SK-N-SH (cell line): ENCODE data around the gene ETDC. TPM values are rescaled to one million over a fixed set of nuclear protein-coding genes. Genes with fewer than 3 reads are reported as not detected.
"Not testable (repeated sequence)": the region's sequence is repeated elsewhere in the genome, so short reads cannot be mapped to it uniquely, and the experiment has no call there.

Experiments
- CTCF ChIA-PET: fragments of 300-600, 350-600 bp; formaldehyde crosslinking; extraction: SDS; loops from one replicate; lab custom pipeline; 2021; lab: Yijun Ruan, JAX
- POLR2A ChIA-PET: fragments of 350-600 bp; sonication (Branson Sonifier 250); formaldehyde crosslinking; extraction: SDS; loops from one replicate; lab custom pipeline; 2020; ENCODE audit warnings: antibody characterized with exemption, inconsistent platforms; lab: Yijun Ruan, JAX
- DNase-seq: peaks from one replicate; pipeline ENCODE4 v3.0.0; 2012
- H2AFZ ChIP-seq: fragments of 200-600 bp; sonication (generic); 2 replicates; pipeline ENCODE4 v1.8.1; 2016; ENCODE audit warnings: antibody characterized with exemption, mild to moderate bottlenecking, low read depth
- H3F3A ChIP-seq: fragments of 200-600 bp; sonication (generic); replicated peaks from 2 replicates; pipeline ENCODE3; 2016; ENCODE audit warnings: antibody characterized with exemption, mild to moderate bottlenecking; ENCODE audit not compliant: insufficient read depth
- H3K27ac ChIP-seq, 2 experiments: fragments of 200-500 bp in 1 of 2; fragments of 200-600 bp in 1 of 2; sonication (Bioruptor generic) in 1 of 2; sonication (generic), shearing (Covaris generic) in 1 of 2; 2 replicates each; pipeline versions ENCODE4 v1.5.1 to v1.6.1; 2014 to 2016; ENCODE audit warnings: low read depth in 2 of 2, inconsistent platforms in 1 of 2, low read length in 1 of 2, mild to moderate bottlenecking in 1 of 2, mixed read lengths in 1 of 2
- H3K27me3 ChIP-seq: fragments of 200-600 bp; sonication (generic), shearing (Covaris generic); 2 replicates; pipeline ENCODE4 v1.6.1; 2016; ENCODE audit warnings: mixed run types; ENCODE audit not compliant: insufficient read depth
- H3K36me3 ChIP-seq, 2 experiments: fragments of 200-500 bp in 1 of 2; fragments of 200-600 bp in 1 of 2; sonication (Bioruptor generic) in 1 of 2; sonication (generic) in 1 of 2; replicated peaks in 1 of 2; 2 replicates each; pipeline versions ENCODE3 to v1.5.1; 2014 to 2016; ENCODE audit warnings: low read length in 1 of 2, mild to moderate bottlenecking in 1 of 2; ENCODE audit not compliant: insufficient read depth in 2 of 2, control insufficient read depth in 1 of 2
- H3K4me1 ChIP-seq, 2 experiments: fragments of 200-500 bp in 1 of 2; fragments of 200-600 bp in 1 of 2; sonication (Bioruptor generic) in 1 of 2; sonication (generic), shearing (Covaris generic) in 1 of 2; 2 replicates each; pipeline versions ENCODE4 v1.5.1 to v1.6.1; 2014 to 2016; ENCODE audit warnings: low read depth in 1 of 2, low read length in 1 of 2, mixed run types in 1 of 2; ENCODE audit not compliant: insufficient read depth in 2 of 2, control insufficient read depth in 1 of 2
- H3K4me2 ChIP-seq: fragments of 200-600 bp; sonication (generic), shearing (Covaris generic); 2 replicates; pipeline ENCODE4 v1.6.1; 2017; ENCODE audit warnings: mixed run types
- H3K4me3 ChIP-seq, 2 experiments: fragments of 200-500 bp in 1 of 2; fragments of 200-600 bp in 1 of 2; sonication (Bioruptor generic) in 1 of 2; sonication (generic), shearing (Covaris generic) in 1 of 2; 2 replicates each; pipeline versions ENCODE4 v1.5.1 to v1.8.1; 2014 to 2016; ENCODE audit warnings: low read depth in 2 of 2, inconsistent platforms in 1 of 2, low read length in 1 of 2, mild to moderate bottlenecking in 1 of 2, mixed read lengths in 1 of 2, moderate library complexity in 1 of 2
- H3K79me2 ChIP-seq: fragments of 200-600 bp; sonication (generic); 2 replicates; pipeline ENCODE4 v1.8.1; 2017; ENCODE audit warnings: mild to moderate bottlenecking; ENCODE audit not compliant: insufficient read depth
- H3K9ac ChIP-seq: fragments of 200-600 bp; sonication (generic); 2 replicates; pipeline ENCODE4 v1.6.1; 2017; ENCODE audit warnings: mixed run types
- H3K9me2 ChIP-seq: fragments of 200-600 bp; sonication (generic); 2 replicates; pipeline ENCODE4 v1.6.1; 2017; ENCODE audit warnings: mixed run types
- H3K9me3 ChIP-seq: fragments of 200-600 bp; sonication (generic); 2 replicates; pipeline ENCODE4 v1.6.1; 2017; ENCODE audit warnings: mixed run types, mild to moderate bottlenecking, moderate library complexity
- H4K20me1 ChIP-seq: fragments of 200-600 bp; sonication (generic); 2 replicates; pipeline ENCODE4 v1.6.1; 2017; ENCODE audit warnings: mild to moderate bottlenecking, mixed run types; ENCODE audit not compliant: insufficient read depth
- EZH2phosphoT487 ChIP-seq: fragments of 200-600 bp; sonication (generic); IDR thresholded peaks from 2 replicates; pipeline ENCODE4 v1.6.1; 2017; ENCODE audit warnings: low read depth, mixed run types, mild to moderate bottlenecking, antibody characterized with exemption, moderate library complexity, borderline replicate concordance
- FOSL2 ChIP-seq: IDR thresholded peaks from 2 replicates; pipeline ENCODE4 v1.4.0; 2012; ENCODE audit warnings: low read depth, mild to moderate bottlenecking, moderate library complexity, borderline replicate concordance
- FOXJ3 ChIP-seq: sonication (generic); formaldehyde crosslinking; IDR thresholded peaks from 2 replicates; pipeline ENCODE4 v1.5.1; 2020; ENCODE audit warnings: mild to moderate bottlenecking, missing genetic modification reagents
- JUND ChIP-seq: IDR thresholded peaks from 2 replicates; pipeline ENCODE4 v1.4.0; 2012
- MEF2A ChIP-seq: IDR thresholded peaks from 2 replicates; pipeline ENCODE4 v1.4.0; 2012; ENCODE audit warnings: low read depth, borderline replicate concordance
- MXI1 ChIP-seq: IDR thresholded peaks from 2 replicates; pipeline ENCODE4 v1.6.1; 2012; ENCODE audit warnings: mild to moderate bottlenecking, low read depth, low read length, improper control_type of control experiment
- NRF1 ChIP-seq: IDR thresholded peaks from 2 replicates; pipeline ENCODE4 v1.6.1; 2012; ENCODE audit warnings: low read depth, mild to moderate bottlenecking, low read length
- RAD21 ChIP-seq: IDR thresholded peaks from 2 replicates; pipeline ENCODE4 v1.6.1; 2012; ENCODE audit warnings: mild to moderate bottlenecking, low read length
- RCOR1 ChIP-seq: fragments of 150-350 bp; IDR thresholded peaks from 2 replicates; pipeline ENCODE4 v1.6.1; 2017; ENCODE audit warnings: antibody characterized with exemption, low read length
- RFX5 ChIP-seq: IDR thresholded peaks from 2 replicates; pipeline ENCODE4 v1.6.1; 2012; ENCODE audit warnings: mild to moderate bottlenecking, improper control_type of control experiment, low read length
- RXRA ChIP-seq: IDR thresholded peaks from 2 replicates; pipeline ENCODE4 v1.4.0; 2012; ENCODE audit warnings: low read depth, mild to moderate bottlenecking, borderline replicate concordance
- TAF1 ChIP-seq: IDR thresholded peaks from 2 replicates; pipeline ENCODE4 v1.6.1; 2012; ENCODE audit warnings: low read depth, mild to moderate bottlenecking, low read length, moderate library complexity, borderline replicate concordance
- TEAD4 ChIP-seq: IDR thresholded peaks from 2 replicates; pipeline ENCODE4 v1.4.0; 2012; ENCODE audit warnings: mild to moderate bottlenecking, borderline replicate concordance; ENCODE audit not compliant: insufficient read depth
- YY1 ChIP-seq: IDR thresholded peaks from 2 replicates; pipeline ENCODE4 v1.4.0; 2012; ENCODE audit warnings: low read depth, mild to moderate bottlenecking
- WGBS: methylation state at CpG from one replicate; pipeline ENCODE4 v1.1.6; 2017; ENCODE audit warnings: low lambda C conversion rate; 5-methylcytosine and 5-hydroxymethylcytosine counted together
- polyA plus RNA-seq, 3 experiments: library from polyadenylated mRNA; depleted of rRNA; stranded (reverse); fragments of >200 nt; gene quantifications; 2 replicates each; pipeline ENCODE4 v1.2.3, GENCODE V29; 2012
- TF ChIP-seq, protein P1 (sequence below): IDR thresholded peaks from 2 replicates; pipeline ENCODE4 v1.6.1; 2012; ENCODE audit warnings: mild to moderate bottlenecking, low read depth, low read length, moderate library complexity
- TF ChIP-seq, protein P2 (sequence below): fragments of 200-600 bp; sonication (generic); IDR thresholded peaks from 2 replicates; pipeline ENCODE4 v1.6.1; 2017; ENCODE audit warnings: antibody characterized with exemption, mild to moderate bottlenecking, moderate library complexity

Gene ETDC
- polyA plus RNA-seq (2012; rRNA removed), result not detected in 2 replicates
- not detected in 2 replicates for polyA plus RNA-seq (2012; cell fraction: cytosol; rRNA removed)
- not detected in 2 replicates for polyA plus RNA-seq (2012; cell fraction: nucleus; rRNA removed)

DNA sequence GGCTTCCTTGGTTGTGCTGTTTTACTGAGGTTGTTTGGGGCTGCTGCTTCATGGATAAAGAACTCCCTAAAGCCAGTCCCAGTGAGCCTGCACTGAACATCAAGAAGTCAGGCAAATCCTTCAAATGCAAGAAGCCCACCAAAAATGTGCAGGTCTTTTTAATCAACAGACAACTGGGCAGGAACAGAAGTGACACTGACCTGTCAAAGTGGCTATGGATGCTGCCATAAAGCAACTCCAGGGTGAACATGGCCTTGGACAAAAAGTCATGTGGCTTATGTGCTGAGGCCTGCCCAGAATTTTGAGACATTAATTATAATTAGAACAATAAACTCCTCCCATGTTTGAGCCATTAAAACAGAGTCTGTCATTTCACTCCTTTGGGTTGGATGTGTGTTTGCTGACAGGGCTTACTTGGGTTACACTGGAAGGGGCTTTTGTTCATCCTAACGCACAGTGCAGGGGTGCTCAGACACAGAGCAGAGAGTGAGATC lies at the start of gene ETDC:
ETDC (plus strand) TSS at position 51 of the 494 bp plus-strand sequence; CDS start at position 51, 0 bp downstream.
- WGBS, result 46% methylated on average over 1 of the region's 1 CpG
- Histone ChIP-seq H3K9ac (no peak within 1 kb of the TSS), H3K9me2 (no peaks in the 10 kb centered on the region), H3K27ac (no peak within 1 kb of the TSS), H2AFZ (no peak within 1 kb of the TSS), H3K27me3 (no peaks in the 10 kb centered on the region), H3F3A (no peaks in the 10 kb centered on the region), H3K36me3 (no peaks in the 10 kb centered on the region), H4K20me1 (no peaks in the 10 kb centered on the region), H3K4me1 (no peaks in the 10 kb centered on the region), H3K4me3 (no peak within 1 kb of the TSS), H3K4me2 (no peak within 1 kb of the TSS), H3K9me3 (no peaks in the 10 kb centered on the region), H3K79me2 (no peaks in the 10 kb centered on the region)
- no peak for DNase-seq
- ChIA-PET CTCF (no interaction called here), POLR2A (no interaction called here)
- TF ChIP-seq RFX5 (no peak), TEAD4 (no peak), RAD21 (no peak), MXI1 (no peak), EZH2phosphoT487 (no peak), YY1 (no peak), FOSL2 (no peak), NRF1 (no peak), JUND (no peak), FOXJ3 (no peak), TAF1 (no peak), RXRA (no peak), RCOR1 (no peak), MEF2A (no peak)
- TF ChIP-seq, protein P1, sequence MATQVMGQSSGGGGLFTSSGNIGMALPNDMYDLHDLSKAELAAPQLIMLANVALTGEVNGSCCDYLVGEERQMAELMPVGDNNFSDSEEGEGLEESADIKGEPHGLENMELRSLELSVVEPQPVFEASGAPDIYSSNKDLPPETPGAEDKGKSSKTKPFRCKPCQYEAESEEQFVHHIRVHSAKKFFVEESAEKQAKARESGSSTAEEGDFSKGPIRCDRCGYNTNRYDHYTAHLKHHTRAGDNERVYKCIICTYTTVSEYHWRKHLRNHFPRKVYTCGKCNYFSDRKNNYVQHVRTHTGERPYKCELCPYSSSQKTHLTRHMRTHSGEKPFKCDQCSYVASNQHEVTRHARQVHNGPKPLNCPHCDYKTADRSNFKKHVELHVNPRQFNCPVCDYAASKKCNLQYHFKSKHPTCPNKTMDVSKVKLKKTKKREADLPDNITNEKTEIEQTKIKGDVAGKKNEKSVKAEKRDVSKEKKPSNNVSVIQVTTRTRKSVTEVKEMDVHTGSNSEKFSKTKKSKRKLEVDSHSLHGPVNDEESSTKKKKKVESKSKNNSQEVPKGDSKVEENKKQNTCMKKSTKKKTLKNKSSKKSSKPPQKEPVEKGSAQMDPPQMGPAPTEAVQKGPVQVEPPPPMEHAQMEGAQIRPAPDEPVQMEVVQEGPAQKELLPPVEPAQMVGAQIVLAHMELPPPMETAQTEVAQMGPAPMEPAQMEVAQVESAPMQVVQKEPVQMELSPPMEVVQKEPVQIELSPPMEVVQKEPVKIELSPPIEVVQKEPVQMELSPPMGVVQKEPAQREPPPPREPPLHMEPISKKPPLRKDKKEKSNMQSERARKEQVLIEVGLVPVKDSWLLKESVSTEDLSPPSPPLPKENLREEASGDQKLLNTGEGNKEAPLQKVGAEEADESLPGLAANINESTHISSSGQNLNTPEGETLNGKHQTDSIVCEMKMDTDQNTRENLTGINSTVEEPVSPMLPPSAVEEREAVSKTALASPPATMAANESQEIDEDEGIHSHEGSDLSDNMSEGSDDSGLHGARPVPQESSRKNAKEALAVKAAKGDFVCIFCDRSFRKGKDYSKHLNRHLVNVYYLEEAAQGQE, result no peak
- TF ChIP-seq, protein P2, sequence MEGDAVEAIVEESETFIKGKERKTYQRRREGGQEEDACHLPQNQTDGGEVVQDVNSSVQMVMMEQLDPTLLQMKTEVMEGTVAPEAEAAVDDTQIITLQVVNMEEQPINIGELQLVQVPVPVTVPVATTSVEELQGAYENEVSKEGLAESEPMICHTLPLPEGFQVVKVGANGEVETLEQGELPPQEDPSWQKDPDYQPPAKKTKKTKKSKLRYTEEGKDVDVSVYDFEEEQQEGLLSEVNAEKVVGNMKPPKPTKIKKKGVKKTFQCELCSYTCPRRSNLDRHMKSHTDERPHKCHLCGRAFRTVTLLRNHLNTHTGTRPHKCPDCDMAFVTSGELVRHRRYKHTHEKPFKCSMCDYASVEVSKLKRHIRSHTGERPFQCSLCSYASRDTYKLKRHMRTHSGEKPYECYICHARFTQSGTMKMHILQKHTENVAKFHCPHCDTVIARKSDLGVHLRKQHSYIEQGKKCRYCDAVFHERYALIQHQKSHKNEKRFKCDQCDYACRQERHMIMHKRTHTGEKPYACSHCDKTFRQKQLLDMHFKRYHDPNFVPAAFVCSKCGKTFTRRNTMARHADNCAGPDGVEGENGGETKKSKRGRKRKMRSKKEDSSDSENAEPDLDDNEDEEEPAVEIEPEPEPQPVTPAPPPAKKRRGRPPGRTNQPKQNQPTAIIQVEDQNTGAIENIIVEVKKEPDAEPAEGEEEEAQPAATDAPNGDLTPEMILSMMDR, result no peak

DNA sequence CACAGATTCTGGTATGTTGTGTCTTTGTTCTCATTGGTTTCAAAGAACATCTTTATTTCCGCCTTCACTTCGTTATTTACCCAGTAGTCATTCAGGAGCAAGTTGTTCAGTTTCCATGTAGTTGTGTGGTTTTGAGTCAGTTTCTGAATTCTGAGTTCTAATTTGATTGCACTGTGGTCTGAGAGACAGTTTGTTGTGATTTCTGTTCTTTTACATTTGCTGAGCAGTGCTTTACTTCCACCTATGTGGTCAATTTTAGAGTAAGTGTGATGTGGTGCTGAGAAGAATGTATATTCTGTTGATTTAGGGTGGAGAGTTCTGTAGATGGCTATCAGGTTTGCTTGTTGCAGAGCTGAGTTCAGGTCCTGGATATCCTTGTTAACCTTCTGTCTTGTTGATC lies 48.3 kb upstream of the ETDC start:
- DNase-seq, H4K20me1 ChIP-seq, H3K36me3 ChIP-seq, H3K9me2 ChIP-seq, H3K79me2 ChIP-seq, H3K9me3 ChIP-seq, H3F3A ChIP-seq, H3K27ac ChIP-seq, H3K4me1 ChIP-seq, H3K4me2 ChIP-seq, POLR2A ChIA-PET, H3K9ac ChIP-seq, H2AFZ ChIP-seq, H3K27me3 ChIP-seq, H3K4me3 ChIP-seq: not testable (repeated sequence)
- CTCF ChIA-PET, result interaction anchor here (1.1 kb wide), 1 partner anchor 32 kb away, joined by 3 read pairs; no protein-coding TSS in a partner anchor
- 31% methylated on average over 2 of the region's 2 CpGs for WGBS

DNA sequence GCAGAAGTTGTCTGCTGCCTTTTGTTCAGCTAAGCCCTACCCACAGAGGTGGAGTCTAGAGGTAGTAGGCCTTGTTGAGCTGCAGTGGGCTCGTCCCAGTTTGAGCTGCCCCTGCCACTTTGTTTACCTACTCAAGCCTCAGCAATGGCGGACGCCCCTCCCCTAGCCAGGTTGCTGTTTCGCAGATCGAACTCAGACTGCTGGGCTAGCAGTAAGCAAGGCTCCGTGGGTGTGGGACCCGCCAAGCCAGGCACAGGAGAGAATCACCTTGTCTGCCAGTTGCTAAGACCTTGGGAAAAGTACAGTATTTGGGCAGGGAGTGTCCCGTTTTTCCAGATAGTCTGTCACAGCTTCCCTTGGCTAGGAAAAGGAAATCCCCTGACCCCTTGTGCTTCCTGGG lies 45.9 kb upstream of the ETDC start:
- CTCF ChIA-PET, DNase-seq: not testable (repeated sequence)

More for the DNA sequence above, 45.9 kb upstream of the ETDC start:
- POLR2A ChIA-PET, H3K4me1 ChIP-seq, H3K9me2 ChIP-seq, H4K20me1 ChIP-seq, H3K79me2 ChIP-seq, H3K4me3 ChIP-seq, H3K4me2 ChIP-seq, H3K9me3 ChIP-seq, H3F3A ChIP-seq, H2AFZ ChIP-seq, H3K27me3 ChIP-seq, H3K9ac ChIP-seq, H3K27ac ChIP-seq, H3K36me3 ChIP-seq: not testable (repeated sequence)
- 8% methylated on average over 6 of the region's 8 CpGs for WGBS
